ENCODE data around the gene IQGAP2.

The IQGAP2 gene

GRCh38 chr5:76451031-76451701 lies 48.1 kb downstream of the IQGAP2 start:
- in situ Hi-C loops (cut with HindIII; ENCODE audit: low pct_unique_long_range_greater_than_20kb, low sequenced_read_pairs), result no loop called here
- no peak for DNase-seq (ENCODE audit: low read depth in 1 of 2, low spot score in 1 of 2)

GRCh38 chr5:76455531-76456133 lies 52.5 kb downstream of the IQGAP2 start:
- in situ Hi-C loops (cut with HindIII; ENCODE audit: low pct_unique_long_range_greater_than_20kb, low sequenced_read_pairs), result no loop called here
- no peak for TF ChIP-seq JUND (IDR thresholded peaks at IDR 0.05; ENCODE audit: low read depth)
- no peak for DNase-seq (ENCODE audit: low read depth in 1 of 2, low spot score in 1 of 2)

More at GRCh38 chr5:76451031-76451701, 48.1 kb downstream of the IQGAP2 start:
- TF ChIP-seq JUND (IDR thresholded peaks at IDR 0.05; ENCODE audit: low read depth), result no peak

GRCh38 chr5:76456258-76456657 lies 53.2 kb downstream of the IQGAP2 start:
- in situ Hi-C loops (cut with HindIII; ENCODE audit: low pct_unique_long_range_greater_than_20kb, low sequenced_read_pairs), result no loop called here
- DNase-seq (ENCODE audit: low read depth in 1 of 2, low spot score in 1 of 2), result no peak

GRCh38 chr5:76457674-76458485 lies 54.8 kb downstream of the IQGAP2 start:
- in situ Hi-C loops (cut with HindIII; ENCODE audit: low pct_unique_long_range_greater_than_20kb, low sequenced_read_pairs), result no loop called here
- peak in 1 of 2 experiments; percentile 36 for DNase-seq (ENCODE audit: low read depth in 1 of 2, low spot score in 1 of 2)
- no peak for TF ChIP-seq JUND (IDR thresholded peaks at IDR 0.05; ENCODE audit: low read depth)

More at GRCh38 chr5:76456258-76456657, 53.2 kb downstream of the IQGAP2 start:
- TF ChIP-seq JUND (IDR thresholded peaks at IDR 0.05; ENCODE audit: low read depth), result no peak

DNA sequence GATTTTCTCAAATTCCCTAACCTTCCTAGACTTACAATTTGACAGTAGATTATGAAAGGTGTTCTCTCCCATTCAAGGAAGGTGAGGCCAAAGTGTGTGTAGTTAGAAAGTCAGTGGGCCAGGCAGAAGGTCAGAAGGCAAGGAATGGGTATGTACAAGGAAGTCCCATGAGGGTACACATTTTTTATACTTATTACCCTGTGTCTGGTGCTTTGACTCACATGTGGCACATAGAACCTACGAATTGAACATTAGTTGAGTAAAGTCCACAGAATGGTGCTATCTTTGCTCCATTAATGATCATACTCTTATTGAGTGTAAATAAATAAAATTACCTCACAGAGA lies 55.4 kb downstream of the IQGAP2 start:
- no peak for DNase-seq (ENCODE audit: low read depth in 1 of 2, low spot score in 1 of 2)
- no peak for TF ChIP-seq JUND (IDR thresholded peaks at IDR 0.05; ENCODE audit: low read depth)
- in situ Hi-C loops (cut with HindIII; ENCODE audit: low pct_unique_long_range_greater_than_20kb, low sequenced_read_pairs), result no loop called here

DNA sequence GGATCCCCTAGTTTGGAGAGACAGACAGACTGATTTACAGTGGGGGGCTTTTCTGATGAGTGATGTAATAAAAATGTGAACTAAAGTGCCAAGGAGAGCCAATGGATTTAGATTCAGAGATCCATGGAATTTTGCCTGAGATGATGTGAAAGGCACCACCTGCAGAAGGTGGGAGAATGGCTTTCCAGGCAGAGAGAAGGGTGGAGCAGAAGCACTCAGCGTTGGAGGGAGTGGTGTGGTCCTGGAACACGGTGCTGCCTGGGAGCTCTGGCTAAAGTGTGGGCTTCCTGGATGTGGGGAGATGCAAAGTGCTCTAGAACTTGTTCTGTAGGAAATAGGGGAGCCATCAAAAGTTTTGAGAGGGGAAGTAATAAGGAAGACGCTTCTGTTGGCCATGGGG lies 57.0 kb downstream of the IQGAP2 start:
- in situ Hi-C loops (cut with HindIII; ENCODE audit: low pct_unique_long_range_greater_than_20kb, low sequenced_read_pairs), result no loop called here
- DNase-seq (ENCODE audit: low read depth in 1 of 2, low spot score in 1 of 2), result no peak
- no peak for TF ChIP-seq JUND (IDR thresholded peaks at IDR 0.05; ENCODE audit: low read depth)

DNA sequence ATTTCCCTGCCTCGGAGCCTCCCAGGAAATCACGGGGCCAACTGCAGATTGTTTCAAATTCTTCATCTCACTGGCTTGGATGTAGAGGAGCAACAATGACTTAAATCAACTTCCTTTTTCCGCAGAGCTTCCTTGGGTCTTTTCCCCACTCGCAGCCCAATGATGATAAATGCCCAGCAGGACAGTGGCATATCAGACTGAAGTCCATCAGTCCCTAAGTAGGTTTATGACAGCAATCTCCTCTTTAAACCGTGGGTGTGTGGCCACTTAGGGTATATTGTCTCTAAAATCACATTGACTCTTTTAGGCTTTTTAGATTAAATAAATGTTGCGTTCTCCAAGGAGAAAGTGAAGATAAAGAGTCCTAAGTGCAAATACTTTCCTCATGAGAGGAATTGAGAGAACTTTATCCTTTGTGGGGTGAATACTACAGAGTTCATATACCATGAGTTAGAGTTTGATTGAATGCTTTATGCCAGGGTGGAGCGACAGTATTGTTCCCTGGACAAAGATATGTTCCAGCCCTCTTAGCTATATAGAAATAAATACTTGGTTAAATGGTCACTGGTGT lies 59.1 kb downstream of the IQGAP2 start:
- TF ChIP-seq JUND (IDR thresholded peaks at IDR 0.05; ENCODE audit: low read depth), result no peak
- no peak for DNase-seq (ENCODE audit: low read depth in 1 of 2, low spot score in 1 of 2)
- in situ Hi-C loops (cut with HindIII; ENCODE audit: low pct_unique_long_range_greater_than_20kb, low sequenced_read_pairs), result no loop called here

GRCh38 chr5:76467216-76467615 lies 64.1 kb downstream of the IQGAP2 start:
- TF ChIP-seq JUND (IDR thresholded peaks at IDR 0.05; ENCODE audit: low read depth), result no peak
- DNase-seq (ENCODE audit: low read depth in 1 of 2, low spot score in 1 of 2), result no peak
- in situ Hi-C loops (cut with HindIII; ENCODE audit: low pct_unique_long_range_greater_than_20kb, low sequenced_read_pairs), result no loop called here

DNA sequence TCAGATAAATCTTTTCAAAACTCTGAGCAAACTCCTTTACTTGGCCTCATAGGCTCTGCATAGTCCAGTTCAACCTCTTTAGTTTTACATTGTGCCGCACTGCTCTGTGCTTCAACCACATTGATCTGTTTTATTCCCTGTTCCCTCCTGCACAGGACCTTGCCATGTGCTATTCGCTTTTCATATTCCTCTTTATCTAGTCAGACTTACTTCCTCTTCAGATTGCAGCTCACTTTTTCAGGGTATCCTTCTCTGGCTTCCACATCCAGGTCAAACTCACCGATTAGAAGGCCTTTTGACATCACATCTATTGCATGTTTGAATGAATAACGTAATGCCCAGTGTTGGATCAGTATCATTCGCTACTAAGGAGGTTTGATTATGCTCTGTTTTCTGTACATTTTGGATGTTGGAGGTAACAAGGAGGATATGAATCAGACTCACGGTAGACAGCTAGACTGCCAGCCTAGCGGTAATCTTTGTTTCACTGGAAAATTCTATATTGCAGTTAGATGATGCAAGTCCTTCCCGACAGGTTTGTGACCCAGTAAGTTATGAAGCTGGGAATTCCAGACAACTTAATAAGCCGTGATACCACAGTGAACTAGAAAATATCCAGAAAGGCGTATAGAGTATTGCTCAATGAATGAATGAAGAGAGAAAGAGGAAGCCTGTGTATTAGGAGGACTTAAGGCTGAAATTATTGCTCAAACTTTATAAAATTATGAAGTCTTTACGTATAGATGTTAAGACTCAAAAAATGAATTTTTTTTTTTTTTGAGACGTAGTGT lies 65.7 kb downstream of the IQGAP2 start:
- no peak for TF ChIP-seq JUND (IDR thresholded peaks at IDR 0.05; ENCODE audit: low read depth)
- in situ Hi-C loops (cut with HindIII; ENCODE audit: low pct_unique_long_range_greater_than_20kb, low sequenced_read_pairs), result no loop called here
- DNase-seq (ENCODE audit: low read depth in 1 of 2, low spot score in 1 of 2), result no peak

DNA sequence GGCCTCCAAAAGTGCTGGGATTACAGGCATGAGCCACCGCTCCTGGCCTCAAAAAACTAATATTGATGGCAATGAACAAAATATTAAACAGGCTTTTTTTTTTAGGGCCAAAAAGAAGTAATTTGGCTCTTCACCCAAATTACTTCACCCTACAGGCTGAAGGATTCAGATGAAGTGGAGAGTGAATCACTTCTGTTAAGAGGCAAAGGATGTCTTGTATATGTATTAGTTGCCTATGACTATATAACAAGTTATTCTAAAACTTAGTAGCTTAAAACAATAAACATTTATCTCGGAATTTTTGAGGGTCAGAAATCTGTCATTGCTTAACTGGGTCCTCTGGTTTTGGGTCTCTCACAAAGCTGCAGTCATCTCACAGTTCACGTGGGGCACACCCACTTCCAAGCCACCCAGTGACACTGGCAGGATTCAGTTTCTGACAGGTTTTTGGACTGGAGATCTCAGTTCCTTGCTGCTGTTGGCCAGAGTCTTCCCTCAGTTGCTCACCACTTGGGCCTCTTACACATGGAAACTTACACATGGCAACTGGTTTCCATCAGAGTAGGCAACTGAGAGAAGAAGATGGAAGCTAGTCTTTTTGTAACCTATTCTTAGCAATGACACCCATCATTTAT lies 66.7 kb downstream of the IQGAP2 start:
- TF ChIP-seq JUND (IDR thresholded peaks at IDR 0.05; ENCODE audit: low read depth), result no peak
- no peak for DNase-seq (ENCODE audit: low read depth in 1 of 2, low spot score in 1 of 2)
- in situ Hi-C loops (cut with HindIII; ENCODE audit: low pct_unique_long_range_greater_than_20kb, low sequenced_read_pairs), result no loop called here

GRCh38 chr5:76470976-76471375 lies 67.9 kb downstream of the IQGAP2 start:
- no peak for TF ChIP-seq JUND (IDR thresholded peaks at IDR 0.05; ENCODE audit: low read depth)
- in situ Hi-C loops (cut with HindIII; ENCODE audit: low pct_unique_long_range_greater_than_20kb, low sequenced_read_pairs), result no loop called here
- DNase-seq (ENCODE audit: low read depth in 1 of 2, low spot score in 1 of 2), result no peak

DNA sequence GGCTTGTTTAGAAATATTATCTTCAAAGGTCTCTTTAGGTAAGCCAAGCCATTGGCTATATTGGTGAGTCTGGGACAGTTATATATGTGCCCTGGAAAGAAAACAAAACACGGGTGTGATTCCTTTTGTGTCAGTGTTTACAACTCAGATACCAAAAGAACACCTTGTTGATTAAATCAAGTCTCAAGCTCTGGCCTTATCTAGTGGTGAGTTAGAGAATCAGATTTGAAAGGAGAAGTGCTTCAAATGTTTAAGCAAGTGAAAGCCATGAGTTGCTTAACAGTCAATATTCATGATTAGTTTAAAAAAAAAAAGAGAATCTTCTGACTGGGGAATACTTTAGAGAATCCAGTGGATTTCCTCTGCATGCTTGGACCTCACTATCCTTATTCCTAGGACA lies 68.3 kb downstream of the IQGAP2 start:
- no peak for DNase-seq (ENCODE audit: low read depth in 1 of 2, low spot score in 1 of 2)
- TF ChIP-seq JUND (IDR thresholded peaks at IDR 0.05; ENCODE audit: low read depth), result no peak
- in situ Hi-C loops (cut with HindIII; ENCODE audit: low pct_unique_long_range_greater_than_20kb, low sequenced_read_pairs), result no loop called here
